GM12892 (cell line): ENCODE measurements around the gene EEIG1.

Experiments used
- POLR2A ChIP-seq: IDR thresholded peaks from 2 replicates; pipeline ENCODE4 v1.6.1; 2011; ENCODE audit warnings: low read depth, low read length, control low read depth
- POLR2AphosphoS5 ChIP-seq: IDR thresholded peaks from 2 replicates; pipeline ENCODE4 v1.6.1; 2011; ENCODE audit warnings: low read depth, low read length, control low read depth
- TAF1 ChIP-seq: IDR thresholded peaks from 2 replicates; pipeline ENCODE4 v1.6.1; 2011; ENCODE audit warnings: low read depth, mild to moderate bottlenecking, control low read depth, low read length, borderline replicate concordance

GRCh38 chr9:127961613-127962155, 19.1 kb downstream of the EEIG1 start:
- TF ChIP-seq POLR2A (no peak), POLR2AphosphoS5 (no peak), TAF1 (no peak)
